Endothelial cell of umbilical vein (primary cell): Measurements from ENCODE around the gene RGS19. TPM values are rescaled to one million over a fixed set of nuclear protein-coding genes. Genes with fewer than 3 reads are reported as not detected.

Source experiments
- BruUV-seq: library from RNA; stranded (reverse); fragments of 400-500 nt; replicated peaks from 2 replicates; lab custom pipeline; 2021; lab: Mats Ljungman, UMichigan
- CTCF ChIA-PET: fragments of 300-600, 350-600 bp; sonication (Branson Sonifier 250); formaldehyde crosslinking; loops from one replicate; lab custom pipeline; 2021; ENCODE audit warnings: antibody characterized with exemption, inconsistent platforms; lab: Charles Lee
- POLR2A ChIA-PET: fragments of 300-600, 350-600 bp; sonication (Branson Sonifier 250); formaldehyde crosslinking; loops from one replicate; lab custom pipeline; 2021; ENCODE audit warnings: antibody characterized with exemption, inconsistent platforms; lab: Charles Lee
- DNase-seq: peaks from one replicate; pipeline ENCODE4 v3.0.0-alpha.2; 2011; ENCODE audit warnings: low read depth, low spot score
- FAIRE-seq: peaks from 2 replicates; lab custom pipeline; 2011; peaks lifted over from hg19 to GRCh38; lab: Jason Lieb, UNC
- H2AFZ ChIP-seq: 2 replicates; pipeline ENCODE4 v1.6.0; 2012; ENCODE audit warnings: low read depth, low read length, control low read depth, inconsistent platforms
- H3K27ac ChIP-seq: 2 replicates; pipeline ENCODE4 v1.5.1; 2011; ENCODE audit warnings: low read depth, mild to moderate bottlenecking, control low read depth, low read length, moderate library complexity; ENCODE audit not compliant: insufficient read depth
- H3K27me3 ChIP-seq, 2 experiments: 2 replicates each; pipeline versions ENCODE4 v1.6.0 to v1.6.1; 2011; ENCODE audit warnings: low read length in 2 of 2, mixed read lengths in 1 of 2; ENCODE audit not compliant: control insufficient read depth in 2 of 2, insufficient read depth in 2 of 2
- H3K36me3 ChIP-seq, 2 experiments: 2 replicates in 1 of 2; 3 replicates in 1 of 2; pipeline ENCODE4 v1.5.1; 2011; ENCODE audit warnings: low read length in 2 of 2, mild to moderate bottlenecking in 1 of 2, moderate library complexity in 1 of 2; ENCODE audit not compliant: control insufficient read depth in 2 of 2, insufficient read depth in 2 of 2; ENCODE audit errors: extremely low read depth in 1 of 2
- H3K4me1 ChIP-seq: 3 replicates; pipeline ENCODE4 v1.5.1; 2011; ENCODE audit warnings: mild to moderate bottlenecking, low read length; ENCODE audit not compliant: control insufficient read depth, insufficient read depth; ENCODE audit errors: extremely low read depth
- H3K4me2 ChIP-seq: 2 replicates; pipeline ENCODE4 v1.6.1; 2011; ENCODE audit warnings: low read length, control low read depth, mixed read lengths; ENCODE audit not compliant: insufficient read depth
- H3K4me3 ChIP-seq, 3 experiments: fragments of 200-600 bp in 1 of 3; sonication (generic), shearing (Covaris generic) in 1 of 3; replicated peaks in 1 of 3; 2 replicates each; pipeline ENCODE4 v1.5.1; 2011 to 2016; ENCODE audit warnings: control low read depth in 3 of 3, low read length in 3 of 3, mild to moderate bottlenecking in 2 of 3, inconsistent platforms in 1 of 3, low read depth in 1 of 3, moderate library complexity in 1 of 3; ENCODE audit not compliant: insufficient read depth in 1 of 3
- H3K79me2 ChIP-seq: 2 replicates; pipeline ENCODE4 v1.6.0; 2012; ENCODE audit warnings: low read length, inconsistent platforms; ENCODE audit not compliant: control insufficient read depth, insufficient read depth
- H3K9ac ChIP-seq: replicated peaks from 2 replicates; pipeline ENCODE3; 2011; ENCODE audit warnings: low read length, control low read depth; ENCODE audit not compliant: insufficient read depth; ENCODE audit errors: extremely low read depth
- H3K9me1 ChIP-seq: replicated peaks from 3 replicates; pipeline ENCODE4 v1.6.0; 2011; ENCODE audit warnings: mild to moderate bottlenecking, low read length; ENCODE audit not compliant: control insufficient read depth, insufficient read depth; ENCODE audit errors: extremely low read depth
- H3K9me3 ChIP-seq: replicated peaks from 2 replicates; pipeline ENCODE4 v1.5.1; 2012; ENCODE audit warnings: low read length, inconsistent platforms; ENCODE audit not compliant: control insufficient read depth, insufficient read depth
- H4K20me1 ChIP-seq: replicated peaks from 2 replicates; pipeline ENCODE3; 2011; ENCODE audit warnings: mild to moderate bottlenecking, low read length; ENCODE audit not compliant: control insufficient read depth, insufficient read depth; ENCODE audit errors: extremely low read depth
- EZH2 ChIP-seq: IDR thresholded peaks from 2 replicates; pipeline ENCODE4 v1.6.1; 2012; ENCODE audit warnings: borderline replicate concordance, low read depth, mild to moderate bottlenecking, moderate library complexity, low read length, inconsistent platforms; ENCODE audit not compliant: severe bottlenecking
- JUN ChIP-seq: IDR thresholded peaks from 2 replicates; pipeline ENCODE4 v1.6.1; 2011; ENCODE audit warnings: borderline replicate concordance, low read depth; ENCODE audit not compliant: insufficient read length, insufficient read depth
- MYC ChIP-seq: IDR thresholded peaks from one replicate; pipeline ENCODE4 v1.6.1; 2011; ENCODE audit warnings: mild to moderate bottlenecking, low read depth, low read length
- POLR2A ChIP-seq: IDR thresholded peaks from 2 replicates; pipeline ENCODE4 v1.6.1; 2012; ENCODE audit warnings: low read depth, mild to moderate bottlenecking, control low read depth, low read length
- POLR2AphosphoS5 ChIP-seq: IDR thresholded peaks from 2 replicates; pipeline ENCODE4 v1.6.1; 2012; ENCODE audit warnings: low read depth, mild to moderate bottlenecking, control low read depth, low read length, moderate library complexity; ENCODE audit not compliant: insufficient read depth
- dilution Hi-C: fragments of 300-500 bp; cut with MboI; formaldehyde crosslinking; loops from one replicate; pipeline ENCODE4 v1.15.0; 2019; ENCODE audit warnings: low sequenced_read_pairs; ENCODE audit not compliant: extremely low pct_ligation_motif_present
- intact Hi-C: fragments of 100-400 bp; cut with micrococcal nuclease; formaldehyde crosslinking; loops from one replicate; pipeline ENCODE4 v1.10.0; 2022
- polyA plus RNA-seq, 4 experiments: library from polyadenylated mRNA; depleted of rRNA in 3 of 4; stranded (reverse) in 3 of 4; unstranded in 1 of 4; fragments of >200 nt; gene quantifications; 2 replicates each; pipeline versions ENCODE4 v1.2.1 to v1.2.3, GENCODE V29; 2011 to 2012; ENCODE audit warnings: missing spikeins in 1 of 4
- total RNA-seq: library from RNA; stranded (reverse); gene quantifications from 2 replicates; pipeline ENCODE4 v1.2.3, GENCODE V29; 2021

Gene RGS19
- total and polyA plus RNA-seq, 2 donors (not counting 3 experiments of a cell fraction or from before 2014, with no cell fraction given), result 27.8 to 33.7 TPM

DNA sequence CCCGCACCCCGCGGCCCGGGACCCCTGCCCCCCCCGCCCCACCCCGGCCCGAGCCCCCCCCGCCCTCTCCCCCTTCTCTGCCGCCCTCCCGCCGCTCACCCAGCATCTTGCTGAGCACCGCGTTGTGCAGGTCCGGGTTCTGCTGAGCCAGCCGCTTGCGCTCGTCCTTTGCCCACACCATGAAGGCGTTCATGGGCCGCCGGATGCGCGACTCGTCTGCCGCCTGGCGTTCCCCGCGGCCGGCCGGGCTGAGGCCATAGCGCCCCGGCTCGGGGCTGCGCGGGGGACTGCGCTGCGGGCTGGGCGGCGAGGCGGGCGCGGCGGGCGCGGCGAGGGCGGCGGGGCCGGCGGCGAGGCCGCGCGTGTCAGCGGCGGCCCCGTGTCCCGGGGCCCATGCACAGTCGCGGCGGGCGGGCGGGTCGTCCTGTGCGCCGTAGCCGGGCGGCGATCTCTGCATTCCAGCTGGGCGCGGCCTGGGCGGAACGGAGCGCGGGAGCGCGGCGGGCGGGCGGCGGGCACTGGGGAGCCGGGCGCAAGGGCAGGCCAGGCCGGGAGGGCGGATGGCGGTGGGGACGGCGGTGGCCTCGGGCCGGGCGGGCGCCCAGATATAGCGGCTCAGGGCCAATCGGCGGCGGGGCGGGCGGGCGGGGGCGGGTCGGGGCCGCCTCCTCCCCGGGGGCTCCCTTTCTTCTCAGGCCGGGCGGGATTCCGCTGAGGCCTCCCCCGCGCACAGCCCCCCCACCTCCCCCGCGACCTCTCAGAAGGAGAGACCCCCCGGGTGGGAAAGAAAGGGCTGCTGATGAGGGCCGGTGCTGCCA lies 30.0 kb downstream of the RGS19 start, which contains the start of gene SOX18:
SOX18 (minus strand) TSS at position 580 of the 818 bp plus-strand sequence; CDS start at position 457, 123 bp downstream.
- ChIA-PET POLR2A (interaction anchor here (0.6 to 2.2 kb wide), 3 partner anchors 8 to 403 kb away, joined by 3 to 8 read pairs (median 4); no protein-coding TSS in a partner anchor), CTCF (interaction anchor here (0.7 to 15.2 kb wide), 3 partner anchors 8 to 29 kb away, joined by 3 to 412 read pairs (median 5); partner anchors contain the start of gene C20orf204)
- H3K9ac ChIP-seq, result peak within 1 kb of the TSS; percentile 54
- peaks cover 75% of the 10 kb centered on the region for H3K4me1 ChIP-seq
- dilution Hi-C loops, result no loop called here
- FAIRE-seq (peak; percentile 62), DNase-seq (peak; percentile 48)
- intact Hi-C loops, result no loop called here
- H3K36me3 ChIP-seq, result peaks cover 9 to 13% of the 10 kb centered on the region in 2 experiments
- peaks cover 20% of the 10 kb centered on the region for H3K79me2 ChIP-seq
- H3K27ac ChIP-seq, result peak within 1 kb of the TSS; percentile 28
- BruUV-seq, result no TSS peak
- no peaks in the 10 kb centered on the region for H3K9me3 ChIP-seq
- peak within 1 kb of the TSS; percentile 15 for H2AFZ ChIP-seq
- no peaks in the 10 kb centered on the region for H3K27me3 ChIP-seq
- TF ChIP-seq POLR2AphosphoS5, result peak; percentile 98
- peak; percentile 93 for TF ChIP-seq POLR2A
- TF ChIP-seq MYC, result no peak
- H3K9me1 ChIP-seq, result no peaks in the 10 kb centered on the region
- peak within 1 kb of the TSS; percentile 76 to 88 (median 88) for H3K4me3 ChIP-seq
- H3K4me2 ChIP-seq, result peak within 1 kb of the TSS; percentile 34
- peaks cover 3% of the 10 kb centered on the region for H4K20me1 ChIP-seq

GRCh38 chr20:64048402-64049044 lies 30.8 kb downstream of the RGS19 start:
- TF ChIP-seq EZH2 (no peak), POLR2AphosphoS5 (peak; percentile 11), JUN (no peak), POLR2A (peak; percentile 40)
- FAIRE-seq (no peak), DNase-seq (no peak)
- Histone ChIP-seq H3K9ac (peak overlapping the region; percentile 54), H3K9me1 (no peaks in the 10 kb centered on the region), H3K9me3 (no peaks in the 10 kb centered on the region), H2AFZ (no peak overlapping the region), H3K4me2 (peak overlapping the region; percentile 34), H3K27ac (peak overlapping the region; percentile 10), H3K27me3 (no peaks in the 10 kb centered on the region), H3K36me3 (peaks cover 9 to 13% of the 10 kb centered on the region in 2 experiments), H3K4me3 (peak overlapping the region; percentile 76 to 88 (median 88)), H3K4me1 (peaks cover 70% of the 10 kb centered on the region), H3K79me2 (peaks cover 20% of the 10 kb centered on the region), H4K20me1 (peaks cover 3% of the 10 kb centered on the region)
- CTCF ChIA-PET, result interaction anchor here (1.3 to 15.2 kb wide), 2 partner anchors 9 to 10 kb away, joined by 5 to 412 read pairs; partner anchors contain the start of gene C20orf204
- POLR2A ChIA-PET, result interaction anchor here (2.2 kb wide), 1 partner anchor 9 kb away, joined by 8 read pairs; no protein-coding TSS in a partner anchor
- no TSS peak for BruUV-seq
- intact Hi-C loops, result no loop called here
- dilution Hi-C loops, result no loop called here
